Effector memory CD8-positive, alpha-beta T cell (primary cell): Measurements from ENCODE around the gene ARFGEF3.

Experiments used
- ATAC-seq: fragments of 150-1000 bp; cut with Tn5 transposase; replicated peaks from 2 replicates; pipeline ENCODE4 v1.10.0; 2021; ENCODE audit warnings: mild to moderate bottlenecking, moderate library complexity
- DNase-seq, 3 experiments: peaks; one replicate each; pipeline ENCODE4 v3.0.0; 2021
- H3K27ac Mint-ChIP-seq, 2 donors: one replicate each; pipeline ENCODE4 v1.8.0; 2022; ENCODE audit warnings: mild to moderate bottlenecking in 2 of 2, mixed read lengths in 2 of 2, moderate library complexity in 2 of 2
- H3K27me3 Mint-ChIP-seq, 2 donors: one replicate each; pipeline ENCODE4 v1.8.0; 2022; ENCODE audit warnings: mixed read lengths in 2 of 2
- H3K36me3 Mint-ChIP-seq: one replicate; pipeline ENCODE4 v1.8.0; 2022; ENCODE audit warnings: mild to moderate bottlenecking, moderate library complexity, mixed read lengths; ENCODE audit not compliant: insufficient read depth
- H3K4me1 Mint-ChIP-seq, 2 donors: one replicate each; pipeline ENCODE4 v1.8.0; 2022; ENCODE audit warnings: low read depth in 2 of 2, mixed read lengths in 2 of 2
- H3K4me3 Mint-ChIP-seq, 2 donors: one replicate each; pipeline ENCODE4 v1.8.0; 2022; ENCODE audit warnings: mild to moderate bottlenecking in 2 of 2, mixed read lengths in 2 of 2, moderate library complexity in 2 of 2
- H3K9me3 Mint-ChIP-seq, 2 donors: one replicate each; pipeline ENCODE4 v1.8.0; 2022; ENCODE audit warnings: mixed read lengths in 2 of 2

The ARFGEF3 gene

DNA sequence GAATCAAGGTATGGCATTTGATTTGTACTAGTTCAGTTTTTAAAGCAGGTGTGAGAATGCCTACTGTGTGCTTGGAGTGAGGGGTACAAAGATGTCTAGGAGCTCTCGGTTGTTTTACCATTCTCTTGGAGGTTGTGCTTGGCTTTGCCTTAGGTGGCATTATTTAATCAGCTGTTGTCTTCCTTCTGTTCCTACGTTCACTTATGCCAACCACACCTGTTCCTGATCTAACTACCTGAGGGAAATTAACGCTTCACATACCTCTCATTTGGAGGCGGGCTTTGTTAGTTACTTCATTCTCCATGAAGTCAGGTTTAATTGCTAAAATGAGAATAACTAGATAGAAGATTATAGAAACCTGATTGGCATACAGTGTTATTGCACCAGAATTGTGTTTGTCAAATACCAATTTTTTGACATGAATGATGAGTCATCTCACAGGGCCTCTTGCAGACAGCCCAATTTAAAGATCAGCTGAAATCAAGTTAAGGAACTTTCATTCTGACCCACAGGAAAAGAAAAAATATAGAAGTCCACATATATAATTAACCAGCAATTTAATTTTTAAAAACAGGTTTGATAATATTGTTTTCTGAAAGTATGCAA, 81.4 kb downstream of the ARFGEF3 start:
- DNase-seq (no peak), ATAC-seq (no peak)
- no peaks in the 10 kb centered on the region for H3K4me1 Mint-ChIP-seq
- H3K36me3 Mint-ChIP-seq: no peaks in the 10 kb centered on the region
- H3K27ac Mint-ChIP-seq: no peak overlapping the region
- H3K27me3 Mint-ChIP-seq: peaks cover 36 to 39% of the 10 kb centered on the region in 2 donors
- no peak overlapping the region for H3K4me3 Mint-ChIP-seq
- no peaks in the 10 kb centered on the region for H3K9me3 Mint-ChIP-seq

DNA sequence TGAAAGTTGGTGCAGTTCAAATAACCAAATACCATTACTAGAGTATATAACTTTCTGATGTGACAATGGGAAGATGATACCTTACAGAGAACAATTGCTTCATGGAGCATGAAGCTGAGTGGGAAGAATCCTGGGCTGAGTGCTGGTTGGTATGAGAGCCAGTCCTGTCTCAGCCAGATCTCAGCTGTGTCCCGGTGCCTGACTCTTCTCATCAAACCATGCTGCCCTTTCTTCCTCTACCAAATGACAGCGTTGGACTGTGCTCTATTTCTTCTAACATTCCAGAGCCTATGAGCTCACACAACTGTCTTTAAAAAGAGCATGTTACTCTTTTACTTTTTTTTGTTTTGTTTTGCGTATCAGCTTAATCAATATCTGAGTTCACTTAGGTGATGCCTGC, 84.0 kb downstream of the ARFGEF3 start:
- Mint-ChIP-seq H3K4me3 (no peak overlapping the region), H3K4me1 (no peaks in the 10 kb centered on the region), H3K27me3 (peaks cover 36 to 40% of the 10 kb centered on the region in 2 donors), H3K9me3 (no peaks in the 10 kb centered on the region), H3K27ac (no peak overlapping the region), H3K36me3 (no peaks in the 10 kb centered on the region)
- DNase-seq (no peak), ATAC-seq (no peak)

DNA sequence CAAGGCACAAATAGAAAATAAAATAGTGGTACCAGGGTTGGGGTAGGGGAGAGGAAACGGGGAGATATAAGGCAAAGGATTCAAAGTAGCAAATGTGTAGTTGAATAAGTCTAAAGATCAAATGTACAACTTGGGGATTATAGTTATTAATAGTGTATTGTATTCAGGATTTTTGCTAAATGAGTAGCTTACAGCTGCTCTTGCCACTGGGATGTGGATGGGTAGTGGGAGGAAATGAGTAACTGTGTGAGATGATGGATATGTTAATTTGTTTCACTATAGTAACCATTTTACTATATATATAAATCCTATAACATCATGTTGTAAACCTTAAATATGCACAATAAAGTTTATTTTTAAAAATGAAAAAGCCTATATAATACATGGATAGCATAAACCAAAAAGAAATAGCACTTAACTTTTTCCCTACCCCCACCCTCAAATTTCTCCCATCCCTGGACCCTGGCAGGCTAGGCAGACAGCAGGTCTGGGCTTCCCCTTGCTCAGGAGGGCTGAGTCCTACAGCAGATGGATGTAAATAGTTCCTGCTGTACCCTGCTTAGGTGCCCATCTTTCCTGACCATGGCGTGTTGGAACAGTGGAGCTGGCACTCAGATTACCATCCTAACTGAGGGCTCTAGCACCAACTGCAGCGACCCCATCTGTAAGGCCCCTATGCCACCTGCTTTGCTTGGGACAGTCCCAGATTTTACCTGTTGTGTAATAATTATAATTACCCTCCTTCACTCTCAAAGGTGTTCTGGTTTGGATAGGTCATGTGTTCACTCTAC, 85.1 kb downstream of the ARFGEF3 start:
- Mint-ChIP-seq H3K36me3 (no peaks in the 10 kb centered on the region), H3K9me3 (no peaks in the 10 kb centered on the region), H3K4me3 (no peak overlapping the region), H3K27ac (no peak overlapping the region), H3K4me1 (no peaks in the 10 kb centered on the region), H3K27me3 (peaks cover 25 to 31% of the 10 kb centered on the region in 2 donors)
- ATAC-seq (no peak), DNase-seq (no peak)

DNA sequence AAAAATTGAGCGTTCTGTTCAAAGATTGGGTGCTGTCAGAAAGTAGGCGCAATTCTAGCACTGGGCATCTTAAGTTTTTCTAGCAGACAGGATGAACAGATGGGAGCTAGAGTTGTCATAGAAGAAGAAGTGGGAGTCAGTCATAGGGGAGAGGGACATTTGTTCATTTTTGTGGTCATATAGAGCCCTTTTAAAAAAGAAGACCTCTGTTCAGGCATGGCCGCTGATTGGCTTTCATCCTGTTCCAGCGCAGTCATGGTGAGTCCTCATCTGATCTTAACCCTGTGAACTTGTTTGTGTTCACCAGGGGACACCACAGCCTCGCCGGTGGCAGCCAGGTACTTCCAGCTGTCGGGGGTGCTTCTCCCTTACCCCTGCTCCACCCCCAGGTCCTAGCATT, 86.3 kb downstream of the ARFGEF3 start:
- H3K4me1 Mint-ChIP-seq: no peaks in the 10 kb centered on the region
- no peaks in the 10 kb centered on the region for H3K9me3 Mint-ChIP-seq
- ATAC-seq (no peak), DNase-seq (no peak)
- peaks cover 13 to 22% of the 10 kb centered on the region in 2 donors for H3K27me3 Mint-ChIP-seq
- H3K4me3 Mint-ChIP-seq: no peak overlapping the region
- H3K27ac Mint-ChIP-seq: no peak overlapping the region
- no peaks in the 10 kb centered on the region for H3K36me3 Mint-ChIP-seq

DNA sequence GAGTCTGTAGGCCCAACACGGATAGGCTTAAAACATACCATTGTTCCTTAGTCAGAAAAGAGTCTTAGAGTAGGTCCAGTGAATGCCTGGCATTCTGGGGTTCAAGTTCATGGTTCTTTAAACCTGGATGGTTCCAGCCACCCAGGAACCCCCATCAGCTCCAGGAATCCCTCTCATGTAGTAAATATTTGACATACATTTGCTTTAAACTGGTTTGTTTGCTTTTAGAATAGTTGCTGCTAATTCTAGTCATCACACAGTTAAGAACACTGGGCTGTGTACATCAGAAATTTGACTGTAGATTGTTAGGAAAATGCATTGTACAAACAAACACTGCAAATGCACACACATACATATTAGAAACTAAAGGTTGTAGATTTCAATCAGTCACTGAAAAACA, 87.1 kb downstream of the ARFGEF3 start:
- no peak overlapping the region for H3K4me3 Mint-ChIP-seq
- no peaks in the 10 kb centered on the region for H3K9me3 Mint-ChIP-seq
- no peaks in the 10 kb centered on the region for H3K36me3 Mint-ChIP-seq
- DNase-seq (no peak), ATAC-seq (no peak)
- no peak overlapping the region for H3K27ac Mint-ChIP-seq
- peaks cover 16 to 18% of the 10 kb centered on the region in 2 donors for H3K27me3 Mint-ChIP-seq
- no peaks in the 10 kb centered on the region for H3K4me1 Mint-ChIP-seq

DNA sequence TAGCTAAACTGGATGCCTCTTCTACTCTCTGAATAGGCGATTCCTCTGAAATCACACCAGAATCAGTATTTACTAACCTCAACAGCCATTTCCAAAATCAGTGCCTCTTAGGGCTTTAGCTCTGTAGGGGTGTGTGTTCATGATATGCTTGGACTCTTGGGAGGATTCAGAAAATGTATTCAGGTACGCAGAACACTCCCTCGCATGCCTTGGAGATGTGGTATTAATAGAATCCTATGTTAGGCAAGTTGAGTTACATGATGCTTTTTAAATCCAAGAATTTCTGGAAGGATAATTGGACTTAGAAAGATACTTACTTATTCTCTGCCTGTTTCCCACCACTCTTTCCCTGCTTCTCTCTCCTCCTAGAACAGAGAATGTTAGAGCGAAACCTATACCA, 88.3 kb downstream of the ARFGEF3 start:
- H3K4me3 Mint-ChIP-seq: no peak overlapping the region
- H3K9me3 Mint-ChIP-seq: no peaks in the 10 kb centered on the region
- H3K4me1 Mint-ChIP-seq: no peaks in the 10 kb centered on the region
- no peak overlapping the region for H3K27ac Mint-ChIP-seq
- H3K36me3 Mint-ChIP-seq: no peaks in the 10 kb centered on the region
- ATAC-seq: no peak
- DNase-seq: no peak
- peaks cover 16 to 21% of the 10 kb centered on the region in 2 donors for H3K27me3 Mint-ChIP-seq

DNA sequence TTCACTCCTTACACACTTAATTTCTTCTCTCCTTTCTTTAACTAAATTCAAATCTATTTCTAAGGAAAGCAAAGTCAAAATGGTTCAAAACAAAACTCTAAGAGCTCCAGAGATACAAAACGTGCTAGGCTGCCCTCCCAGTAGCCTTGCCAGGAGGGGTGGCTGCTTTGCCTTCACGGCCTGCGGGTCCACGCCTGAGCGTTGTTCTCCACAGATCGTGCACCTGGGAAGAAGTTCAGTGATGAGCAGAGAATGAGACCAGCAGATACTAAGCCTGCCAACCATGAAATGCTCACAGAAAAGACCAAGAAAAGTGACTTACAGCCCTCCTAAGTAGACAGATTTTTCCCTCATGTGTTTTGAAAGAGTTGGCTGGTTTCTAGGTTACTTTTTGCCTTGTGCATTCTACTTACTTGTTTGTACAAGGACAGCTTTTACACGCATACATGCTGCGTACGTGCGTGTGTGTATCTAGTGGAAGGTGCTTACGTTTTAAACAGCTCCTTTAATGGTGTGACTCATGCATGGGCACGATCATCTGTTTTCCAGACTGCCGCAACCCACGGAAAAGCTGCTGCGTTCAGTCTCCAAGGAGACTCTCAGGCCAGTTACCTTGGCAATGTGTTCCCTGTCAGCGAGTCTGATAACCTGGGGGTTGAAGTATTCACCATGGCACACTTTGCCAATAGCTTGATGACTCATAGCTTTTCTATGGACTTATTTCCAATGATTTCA, 88.9 kb downstream of the ARFGEF3 start:
- Mint-ChIP-seq H3K9me3 (no peaks in the 10 kb centered on the region), H3K27ac (no peak overlapping the region), H3K27me3 (peaks cover 22 to 27% of the 10 kb centered on the region in 2 donors), H3K4me3 (no peak overlapping the region), H3K4me1 (no peaks in the 10 kb centered on the region), H3K36me3 (no peaks in the 10 kb centered on the region)
- no peak for DNase-seq
- ATAC-seq: no peak

DNA sequence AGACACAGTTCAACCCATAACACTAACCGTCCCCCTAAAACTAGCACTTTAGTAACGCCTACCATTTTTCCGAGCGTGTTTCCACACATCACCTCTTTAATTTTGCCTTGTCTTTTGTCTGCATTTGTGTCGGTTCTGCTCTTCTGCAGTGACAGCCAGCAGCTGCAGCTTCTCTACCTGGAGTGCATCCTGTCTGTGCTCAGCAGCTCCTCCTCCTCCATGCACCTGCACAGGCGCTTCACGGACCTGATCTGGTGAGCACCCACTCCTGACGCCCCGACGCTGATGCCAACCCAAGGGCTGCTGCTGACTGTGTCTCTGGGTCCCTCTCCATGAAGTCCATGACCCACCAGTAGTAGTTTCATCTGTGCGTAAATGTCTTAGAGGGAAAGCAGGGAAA, 92.0 kb downstream of the ARFGEF3 start:
- Mint-ChIP-seq H3K4me3 (no peak overlapping the region), H3K27me3 (peaks cover 33 to 46% of the 10 kb centered on the region in 2 donors), H3K36me3 (no peaks in the 10 kb centered on the region), H3K4me1 (no peaks in the 10 kb centered on the region), H3K27ac (no peak overlapping the region), H3K9me3 (no peaks in the 10 kb centered on the region)
- DNase-seq (no peak), ATAC-seq (no peak)

DNA sequence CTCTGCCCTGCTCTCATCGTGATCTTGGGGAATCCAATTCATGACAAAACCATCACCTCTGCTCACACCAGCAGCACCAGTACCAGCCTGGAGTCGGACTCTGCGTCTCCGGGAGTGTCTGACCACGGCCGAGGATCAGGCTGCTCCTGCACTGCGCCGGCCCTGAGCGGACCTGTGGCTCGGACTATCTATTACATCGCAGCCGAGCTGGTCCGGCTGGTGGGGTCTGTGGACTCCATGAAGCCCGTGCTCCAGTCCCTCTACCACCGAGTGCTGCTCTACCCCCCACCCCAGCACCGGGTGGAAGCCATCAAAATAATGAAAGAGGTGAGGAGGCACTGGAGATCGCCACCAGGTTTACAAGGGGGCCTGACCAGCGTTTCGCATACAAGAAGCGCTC, 93.7 kb downstream of the ARFGEF3 start:
- Mint-ChIP-seq H3K27ac (no peak overlapping the region), H3K27me3 (peaks cover 42 to 63% of the 10 kb centered on the region in 2 donors), H3K4me1 (no peaks in the 10 kb centered on the region), H3K9me3 (no peaks in the 10 kb centered on the region), H3K36me3 (no peaks in the 10 kb centered on the region), H3K4me3 (no peak overlapping the region)
- ATAC-seq (no peak), DNase-seq (no peak)

DNA sequence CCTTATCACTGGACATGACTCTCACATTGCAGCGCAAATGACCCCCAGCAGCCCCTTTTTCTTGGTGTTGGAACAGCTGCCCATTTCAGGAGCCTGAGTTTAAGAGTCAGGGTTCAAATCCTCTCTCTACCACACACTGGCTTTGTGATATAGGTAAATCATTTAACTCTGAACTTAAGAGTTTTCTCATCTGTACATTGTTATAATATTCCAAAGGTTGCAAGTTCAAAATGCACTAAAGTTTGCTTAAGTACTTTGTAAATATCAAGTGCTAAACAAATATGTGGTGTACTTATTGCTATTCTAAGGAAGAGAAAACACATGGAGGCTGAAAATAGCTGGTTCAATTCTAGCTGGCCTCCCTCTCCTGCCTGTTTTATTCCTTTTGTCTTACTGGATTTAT, 95.9 kb downstream of the ARFGEF3 start:
- DNase-seq (no peak), ATAC-seq (no peak)
- H3K36me3 Mint-ChIP-seq: no peaks in the 10 kb centered on the region
- no peak overlapping the region for H3K4me3 Mint-ChIP-seq
- H3K9me3 Mint-ChIP-seq: no peaks in the 10 kb centered on the region
- H3K27me3 Mint-ChIP-seq: peaks cover 47 to 69% of the 10 kb centered on the region in 2 donors
- H3K4me1 Mint-ChIP-seq: no peaks in the 10 kb centered on the region
- H3K27ac Mint-ChIP-seq: no peak overlapping the region

DNA sequence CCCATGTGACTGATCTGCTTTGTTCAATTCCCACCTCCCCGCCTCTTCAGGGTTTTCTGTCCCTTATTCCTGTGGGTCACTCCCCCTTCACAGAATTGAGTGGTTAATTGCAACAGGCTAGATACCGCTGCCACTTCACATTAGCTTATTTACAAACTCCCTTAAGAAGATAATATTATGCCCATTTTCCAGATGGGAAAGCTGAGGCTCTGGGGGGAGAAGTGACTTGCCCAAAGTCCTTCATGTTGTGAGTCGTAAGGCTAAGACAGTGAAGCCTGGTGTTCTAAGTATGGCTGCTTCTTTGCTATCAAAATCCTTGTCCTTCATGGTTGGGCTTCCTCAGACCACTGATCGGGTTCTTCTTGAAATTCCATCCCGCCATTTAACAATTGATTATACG, 96.5 kb downstream of the ARFGEF3 start:
- H3K4me3 Mint-ChIP-seq: no peak overlapping the region
- no peaks in the 10 kb centered on the region for H3K9me3 Mint-ChIP-seq
- no peak overlapping the region for H3K27ac Mint-ChIP-seq
- H3K4me1 Mint-ChIP-seq: no peaks in the 10 kb centered on the region
- peaks cover 53 to 75% of the 10 kb centered on the region in 2 donors for H3K27me3 Mint-ChIP-seq
- no peaks in the 10 kb centered on the region for H3K36me3 Mint-ChIP-seq
- ATAC-seq (no peak), DNase-seq (no peak)

DNA sequence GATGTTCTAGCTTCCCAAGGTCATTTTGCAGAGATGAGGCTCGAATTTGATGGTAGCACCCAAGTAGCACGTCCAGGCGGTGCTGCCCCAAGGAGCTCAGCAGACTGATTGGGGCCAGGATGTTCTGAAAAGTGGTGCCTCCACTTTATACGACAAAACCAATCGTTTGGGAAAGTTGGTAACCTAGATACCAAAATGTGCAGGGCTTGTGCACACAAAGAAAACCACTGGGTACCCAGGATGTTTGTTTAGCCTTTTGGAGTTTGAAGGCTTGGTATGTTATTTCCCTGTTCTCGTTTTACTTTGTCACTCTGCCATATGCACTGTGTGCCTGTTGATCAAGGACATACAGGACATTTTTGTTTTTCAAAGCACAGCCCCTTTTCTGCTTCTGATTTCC, 97.3 kb downstream of the ARFGEF3 start:
- no peak for ATAC-seq
- Mint-ChIP-seq H3K4me3 (no peak overlapping the region), H3K9me3 (no peaks in the 10 kb centered on the region), H3K27ac (no peak overlapping the region), H3K27me3 (peaks cover 55 to 76% of the 10 kb centered on the region in 2 donors), H3K36me3 (no peaks in the 10 kb centered on the region), H3K4me1 (no peaks in the 10 kb centered on the region)
- no peak for DNase-seq

DNA sequence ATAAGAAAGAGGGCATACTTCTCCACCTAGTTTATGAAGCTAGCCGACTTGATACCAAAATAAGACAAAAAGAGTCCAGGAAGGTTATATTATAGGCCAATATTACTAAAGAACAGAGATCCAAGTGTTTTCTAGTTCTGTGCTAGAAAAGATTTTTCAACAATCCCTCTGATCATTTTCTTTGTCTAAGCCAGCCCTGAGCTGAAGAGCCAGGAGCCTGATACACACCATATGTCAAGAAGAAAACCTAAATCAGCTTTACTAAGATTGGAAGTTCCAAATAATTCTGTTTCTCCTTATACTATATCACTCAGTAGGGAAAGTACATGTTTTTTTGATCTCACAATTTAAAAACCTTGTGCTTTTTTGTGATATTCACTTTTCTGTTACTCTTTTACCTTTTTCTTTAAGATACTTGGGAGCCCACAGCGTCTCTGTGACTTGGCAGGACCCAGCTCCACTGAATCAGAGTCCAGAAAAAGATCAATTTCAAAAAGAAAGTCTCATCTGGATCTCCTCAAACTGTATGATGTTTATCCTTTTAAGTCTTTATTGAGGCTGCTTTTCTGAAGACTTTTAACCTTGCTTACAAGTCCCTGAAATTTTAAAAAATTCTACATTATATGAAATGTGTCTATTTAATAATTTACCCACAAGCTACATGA, 99.5 kb downstream of the ARFGEF3 start:
- Mint-ChIP-seq H3K27me3 (peaks cover 51 to 78% of the 10 kb centered on the region in 2 donors), H3K4me3 (no peak overlapping the region), H3K4me1 (no peaks in the 10 kb centered on the region), H3K36me3 (no peaks in the 10 kb centered on the region), H3K9me3 (no peaks in the 10 kb centered on the region), H3K27ac (no peak overlapping the region)
- DNase-seq (no peak), ATAC-seq (no peak)
